ENCODE data around the gene VSIG10L2. TPM values are rescaled to one million over a fixed set of nuclear protein-coding genes. Genes with fewer than 3 reads are reported as not detected.
"Not testable (repeated sequence)": the region's sequence is repeated elsewhere in the genome, so short reads cannot be mapped to it uniquely, and the experiment has no call there.

The VSIG10L2 gene
- total RNA-seq, 1 donor from 2014 or later = not detected

DNA sequence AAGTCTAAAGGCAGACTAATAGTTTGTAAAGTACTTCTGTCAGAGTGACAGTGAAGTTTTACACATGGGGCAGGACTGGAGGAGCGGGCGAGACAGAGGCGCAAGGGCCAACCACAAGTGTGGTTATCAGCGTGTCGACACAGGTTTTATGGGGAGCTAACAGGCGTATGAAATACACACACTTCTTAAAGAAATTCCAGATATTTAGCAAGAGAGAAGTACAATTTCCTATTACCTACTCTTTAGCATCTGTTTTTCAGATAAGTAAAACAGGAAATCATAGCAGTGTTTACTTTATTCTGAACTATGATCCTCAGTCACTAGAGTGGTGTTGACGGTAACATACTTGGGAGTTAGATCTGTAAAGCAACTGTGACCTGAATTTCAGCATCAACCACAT lies 22.5 kb downstream of the VSIG10L2 start:
- no peak overlapping the region for H3K27ac Mint-ChIP-seq
- no peak overlapping the region for H3K4me3 Mint-ChIP-seq (ENCODE audit: low read depth)
- H3K9me3 Mint-ChIP-seq = no peaks in the 10 kb centered on the region
- H3K4me1 Mint-ChIP-seq (ENCODE audit: low read depth) = no peaks in the 10 kb centered on the region
- H3K27me3 Mint-ChIP-seq (ENCODE audit: low read depth) = no peaks in the 10 kb centered on the region
- no peaks in the 10 kb centered on the region for H3K36me3 Mint-ChIP-seq (ENCODE audit: low read depth)
- DNase-seq (ENCODE audit: low spot score) = no peak
- intact Hi-C loops (cut with micrococcal nuclease) = no loop called here

DNA sequence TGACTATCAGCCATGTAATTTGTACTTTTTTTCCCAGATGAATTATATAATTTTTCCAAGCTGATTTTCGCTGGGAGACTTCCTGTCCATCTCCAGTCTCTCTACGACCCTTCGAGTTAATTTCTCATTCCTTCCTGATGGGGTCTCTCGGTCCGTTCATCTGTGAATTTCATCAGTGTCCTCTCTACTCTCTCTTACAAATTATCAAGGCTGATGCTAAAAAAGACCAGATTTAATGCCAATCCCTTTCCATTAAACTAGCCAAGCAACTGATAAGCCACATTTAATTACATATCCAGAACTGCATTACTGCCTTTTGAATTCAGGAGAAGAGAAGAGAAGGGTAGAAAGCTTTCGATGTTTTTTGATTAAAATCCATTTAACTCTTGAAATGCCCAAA lies 25.8 kb downstream of the VSIG10L2 start:
- no peak overlapping the region for H3K4me3 Mint-ChIP-seq (ENCODE audit: low read depth)

DNA sequence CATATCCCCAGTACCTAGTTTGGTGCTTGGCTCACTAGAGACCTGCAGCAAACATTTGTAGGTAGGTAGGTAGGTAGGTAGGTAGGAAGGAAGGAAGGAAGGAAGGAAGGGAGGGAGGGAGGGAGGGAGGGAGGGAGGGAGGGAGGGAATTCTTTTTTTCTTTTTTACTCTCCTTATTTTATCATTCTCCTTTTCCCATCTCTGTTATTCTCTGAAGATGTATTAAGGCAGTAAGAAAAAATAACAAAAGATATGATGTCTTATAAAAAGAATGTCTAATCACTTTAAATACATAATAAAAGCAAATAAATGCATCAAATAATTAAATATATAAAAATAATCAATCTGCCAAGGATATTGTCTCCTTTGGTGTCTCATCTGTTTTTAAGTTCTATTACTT lies 28.4 kb downstream of the VSIG10L2 start:
- intact Hi-C loops (cut with micrococcal nuclease) = no loop called here
- no peak overlapping the region for H3K27ac Mint-ChIP-seq
- no peaks in the 10 kb centered on the region for H3K4me1 Mint-ChIP-seq (ENCODE audit: low read depth)
- H3K27me3 Mint-ChIP-seq (ENCODE audit: low read depth) = no peaks in the 10 kb centered on the region
- no peak overlapping the region for H3K4me3 Mint-ChIP-seq (ENCODE audit: low read depth)
- no peaks in the 10 kb centered on the region for H3K36me3 Mint-ChIP-seq (ENCODE audit: low read depth)
- no peak for DNase-seq (ENCODE audit: low spot score)
- no peaks in the 10 kb centered on the region for H3K9me3 Mint-ChIP-seq

More for the DNA sequence above, 25.8 kb downstream of the VSIG10L2 start:
- H3K36me3 Mint-ChIP-seq (ENCODE audit: low read depth) = no peaks in the 10 kb centered on the region
- no peaks in the 10 kb centered on the region for H3K4me1 Mint-ChIP-seq (ENCODE audit: low read depth)
- intact Hi-C loops (cut with micrococcal nuclease) = no loop called here
- DNase-seq (ENCODE audit: low spot score) = no peak
- H3K27me3 Mint-ChIP-seq (ENCODE audit: low read depth) = no peaks in the 10 kb centered on the region
- no peaks in the 10 kb centered on the region for H3K9me3 Mint-ChIP-seq
- no peak overlapping the region for H3K27ac Mint-ChIP-seq

DNA sequence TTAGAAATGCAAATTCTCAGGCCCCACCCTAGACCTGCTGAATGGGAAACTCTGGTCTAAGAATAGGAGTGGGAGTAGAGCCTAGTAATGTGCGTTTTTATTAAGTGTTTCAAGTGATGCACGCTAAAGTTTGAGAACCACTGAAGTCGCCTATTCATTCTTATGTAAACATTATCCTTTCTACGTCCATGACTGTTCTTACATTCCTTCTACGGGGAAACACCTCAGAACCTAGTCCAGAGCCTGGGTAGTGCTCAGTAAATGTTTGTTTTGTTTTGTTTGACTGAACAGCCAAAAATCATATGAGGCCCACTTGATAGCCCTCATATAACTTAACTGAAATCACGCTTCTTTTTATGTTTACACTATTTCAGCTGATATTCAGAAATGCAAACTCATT lies 29.8 kb downstream of the VSIG10L2 start:
- peaks cover 2% of the 10 kb centered on the region for H3K4me1 Mint-ChIP-seq (ENCODE audit: low read depth)
- no peaks in the 10 kb centered on the region for H3K9me3 Mint-ChIP-seq
- intact Hi-C loops (cut with micrococcal nuclease) = no loop called here
- no peaks in the 10 kb centered on the region for H3K36me3 Mint-ChIP-seq (ENCODE audit: low read depth)
- DNase-seq (ENCODE audit: low spot score) = no peak
- H3K27me3 Mint-ChIP-seq (ENCODE audit: low read depth) = no peaks in the 10 kb centered on the region
- no peak overlapping the region for H3K4me3 Mint-ChIP-seq (ENCODE audit: low read depth)
- no peak overlapping the region for H3K27ac Mint-ChIP-seq

DNA sequence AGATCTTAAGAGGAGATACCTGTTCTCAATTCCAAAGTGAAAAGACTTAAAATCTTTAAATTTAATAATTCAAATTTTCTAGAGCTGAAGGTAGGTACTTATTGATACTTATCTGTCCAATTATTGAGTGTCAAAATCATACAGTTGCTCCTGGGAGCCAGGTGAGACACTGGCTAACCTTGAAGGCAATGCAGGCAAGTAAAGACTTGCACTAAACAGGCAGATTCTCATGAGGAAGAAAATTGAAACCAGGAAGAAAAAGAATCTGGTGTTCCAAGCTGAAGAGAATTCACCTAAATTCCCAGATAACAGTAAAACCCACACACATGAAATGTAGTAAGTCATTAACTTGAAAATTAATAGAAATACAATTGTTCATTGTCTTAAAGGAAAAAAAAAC lies 30.3 kb downstream of the VSIG10L2 start:
- Mint-ChIP-seq H3K36me3 (ENCODE audit: low read depth) (no peaks in the 10 kb centered on the region), H3K27ac (no peak overlapping the region), H3K4me1 (ENCODE audit: low read depth) (peaks cover 2% of the 10 kb centered on the region), H3K27me3 (ENCODE audit: low read depth) (no peaks in the 10 kb centered on the region), H3K4me3 (ENCODE audit: low read depth) (no peak overlapping the region), H3K9me3 (no peaks in the 10 kb centered on the region)
- intact Hi-C loops (cut with micrococcal nuclease) = no loop called here
- DNase-seq (ENCODE audit: low spot score) = no peak

DNA sequence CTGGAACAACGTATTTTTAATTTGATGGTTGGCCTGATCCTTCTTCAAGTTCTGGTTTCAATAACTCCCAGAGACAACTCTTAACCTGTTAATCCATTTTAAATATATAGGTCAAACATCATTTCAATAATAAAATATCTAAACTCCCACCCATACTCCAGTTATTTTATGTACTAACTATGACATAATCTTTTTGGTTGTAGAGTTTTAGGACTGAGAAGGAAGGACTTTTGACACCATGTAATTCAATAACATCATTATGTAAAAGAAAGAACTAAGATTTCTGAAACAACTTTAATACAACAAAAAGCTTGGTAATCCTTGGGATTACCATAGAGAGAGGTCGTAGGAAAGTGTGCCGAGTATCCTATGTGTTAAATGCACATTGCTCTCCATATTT lies 31.5 kb downstream of the VSIG10L2 start:
- intact Hi-C loops (cut with micrococcal nuclease) = no loop called here
- Mint-ChIP-seq H3K27me3 (ENCODE audit: low read depth) (no peaks in the 10 kb centered on the region), H3K36me3 (ENCODE audit: low read depth) (no peaks in the 10 kb centered on the region), H3K4me1 (ENCODE audit: low read depth) (peaks cover 2% of the 10 kb centered on the region), H3K27ac (no peak overlapping the region), H3K9me3 (no peaks in the 10 kb centered on the region), H3K4me3 (ENCODE audit: low read depth) (no peak overlapping the region)
- no peak for DNase-seq (ENCODE audit: low spot score)

DNA sequence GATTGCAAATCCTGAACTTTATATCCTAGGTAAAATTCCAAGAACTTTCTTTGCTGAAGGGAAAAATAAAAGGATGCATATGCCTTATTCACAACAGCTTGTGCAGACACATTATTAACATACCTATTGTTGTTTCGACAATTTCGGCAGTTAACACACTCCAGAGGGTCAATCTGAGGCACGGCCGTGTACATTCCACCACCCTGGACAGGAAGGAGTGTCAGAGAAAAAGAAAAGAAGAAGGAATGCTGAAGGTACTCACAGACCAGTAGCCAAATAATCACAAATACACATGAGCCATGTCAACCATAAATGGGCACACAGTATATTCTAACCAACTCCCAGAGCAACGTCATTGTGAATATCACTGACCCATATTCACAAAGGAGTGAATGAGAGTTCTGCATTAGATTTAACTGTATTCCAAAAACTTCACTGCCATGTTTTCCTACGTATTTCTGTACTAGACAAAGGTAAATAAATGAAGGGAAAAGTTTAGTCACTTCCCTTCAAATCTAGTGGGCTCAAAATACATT lies 32.4 kb downstream of the VSIG10L2 start:
- Mint-ChIP-seq H3K4me3 (ENCODE audit: low read depth) (no peak overlapping the region), H3K9me3 (no peaks in the 10 kb centered on the region), H3K27me3 (ENCODE audit: low read depth) (no peaks in the 10 kb centered on the region), H3K4me1 (ENCODE audit: low read depth) (peaks cover 2% of the 10 kb centered on the region), H3K36me3 (ENCODE audit: low read depth) (no peaks in the 10 kb centered on the region), H3K27ac (no peak overlapping the region)
- intact Hi-C loops (cut with micrococcal nuclease) = no loop called here
- no peak for DNase-seq (ENCODE audit: low spot score)

DNA sequence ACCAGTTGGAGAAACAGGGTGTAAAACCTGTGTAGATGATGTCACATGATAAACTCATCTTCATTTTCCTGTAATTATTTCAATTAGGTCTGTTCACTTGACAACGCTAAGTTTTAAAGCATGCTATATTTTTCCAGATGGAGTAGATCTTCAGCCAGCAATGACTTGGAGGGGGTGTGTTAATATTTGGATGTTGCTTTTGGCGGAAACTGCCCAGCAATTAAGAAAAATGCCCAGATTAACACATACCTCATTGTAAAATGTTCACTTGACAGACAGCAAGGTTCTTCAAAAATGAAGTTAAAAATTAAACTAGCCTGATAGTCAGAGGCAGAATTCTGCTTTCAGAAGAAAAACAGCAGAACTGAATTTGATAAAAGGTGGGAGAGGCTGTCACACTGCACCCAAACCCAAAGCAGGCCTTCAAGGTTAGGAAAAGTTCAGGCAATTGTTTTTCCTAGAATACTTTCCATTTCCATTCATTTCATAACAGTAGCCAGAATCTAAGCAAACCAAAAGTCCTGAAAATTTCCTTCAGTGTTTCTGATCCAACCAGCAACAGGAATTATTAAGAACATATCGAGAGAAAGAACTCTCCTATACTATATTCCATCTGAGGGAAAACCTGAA lies 33.0 kb downstream of the VSIG10L2 start:
- intact Hi-C loops (cut with micrococcal nuclease) = no loop called here
- no peak for DNase-seq (ENCODE audit: low spot score)

DNA sequence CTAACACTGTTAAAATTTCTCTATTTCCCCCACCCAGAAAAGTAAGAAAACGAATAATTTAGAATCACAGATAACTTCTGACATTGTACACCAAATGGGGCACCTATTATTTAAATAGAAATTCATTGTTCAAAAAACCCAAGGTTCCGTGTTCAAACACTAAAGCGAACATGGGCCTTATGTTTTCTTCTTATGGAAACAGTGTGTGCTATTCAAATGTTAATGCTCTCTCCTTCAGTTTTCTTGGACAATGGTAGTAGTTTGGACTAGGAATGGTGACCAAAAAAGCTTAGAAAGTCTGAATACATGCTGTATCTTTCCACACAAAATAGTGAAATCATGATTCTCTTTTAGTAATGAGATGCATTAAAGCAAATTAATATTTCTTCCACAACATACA lies 33.7 kb downstream of the VSIG10L2 start:
- H3K36me3 Mint-ChIP-seq (ENCODE audit: low read depth) = no peaks in the 10 kb centered on the region
- H3K27ac Mint-ChIP-seq = no peak overlapping the region
- peaks cover 2% of the 10 kb centered on the region for H3K4me1 Mint-ChIP-seq (ENCODE audit: low read depth)
- no peaks in the 10 kb centered on the region for H3K9me3 Mint-ChIP-seq
- no peak for DNase-seq (ENCODE audit: low spot score)
- H3K27me3 Mint-ChIP-seq (ENCODE audit: low read depth) = no peaks in the 10 kb centered on the region
- intact Hi-C loops (cut with micrococcal nuclease) = no loop called here
- H3K4me3 Mint-ChIP-seq (ENCODE audit: low read depth) = no peak overlapping the region

More for the DNA sequence above, 33.0 kb downstream of the VSIG10L2 start:
- no peaks in the 10 kb centered on the region for H3K9me3 Mint-ChIP-seq
- peaks cover 2% of the 10 kb centered on the region for H3K4me1 Mint-ChIP-seq (ENCODE audit: low read depth)
- no peaks in the 10 kb centered on the region for H3K36me3 Mint-ChIP-seq (ENCODE audit: low read depth)
- no peak overlapping the region for H3K4me3 Mint-ChIP-seq (ENCODE audit: low read depth)
- H3K27me3 Mint-ChIP-seq (ENCODE audit: low read depth) = no peaks in the 10 kb centered on the region
- no peak overlapping the region for H3K27ac Mint-ChIP-seq

DNA sequence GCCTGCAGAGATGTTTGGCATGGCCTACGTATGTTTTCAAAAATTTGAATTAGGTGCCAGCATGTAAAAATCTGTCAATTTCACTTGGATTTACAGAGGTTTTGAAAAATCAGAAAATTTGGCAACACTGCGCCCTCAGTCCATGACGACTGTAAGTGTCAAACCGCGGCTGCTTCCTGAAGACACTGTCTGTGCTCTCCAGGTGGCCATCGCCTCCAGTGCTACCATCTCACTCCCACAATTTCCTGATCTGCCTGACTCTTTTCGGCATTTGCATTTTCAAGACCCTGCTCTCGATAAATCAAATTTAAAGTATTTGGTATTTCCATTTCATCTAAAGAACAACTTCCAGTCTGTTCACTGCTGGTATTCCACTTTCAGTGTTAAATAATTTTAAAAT lies 34.6 kb downstream of the VSIG10L2 start:
- Mint-ChIP-seq H3K27me3 (ENCODE audit: low read depth) (no peaks in the 10 kb centered on the region), H3K9me3 (no peaks in the 10 kb centered on the region), H3K4me3 (ENCODE audit: low read depth) (no peak overlapping the region), H3K27ac (no peak overlapping the region), H3K4me1 (ENCODE audit: low read depth) (peaks cover 2% of the 10 kb centered on the region), H3K36me3 (ENCODE audit: low read depth) (no peaks in the 10 kb centered on the region)
- intact Hi-C loops (cut with micrococcal nuclease) = no loop called here
- DNase-seq (ENCODE audit: low spot score) = no peak

DNA sequence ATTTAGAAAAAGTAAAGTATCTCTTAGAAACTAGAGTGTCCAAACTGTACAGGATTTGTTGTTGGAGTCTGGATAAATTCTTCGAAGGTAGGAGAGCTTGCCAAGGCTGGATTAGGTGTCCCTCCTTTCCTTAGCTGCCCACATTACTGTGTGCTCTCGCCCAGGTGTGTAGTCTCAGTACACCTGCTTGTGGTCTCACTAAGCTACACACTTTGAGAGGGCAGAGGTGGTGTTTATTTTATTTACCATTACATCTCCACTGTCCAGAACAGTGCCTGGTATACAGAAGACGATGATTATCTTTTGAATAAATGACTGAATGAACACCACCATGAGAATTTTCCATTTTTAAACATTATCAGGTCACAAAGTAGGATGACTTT lies 36.5 kb downstream of the VSIG10L2 start:
- Mint-ChIP-seq H3K36me3 (ENCODE audit: low read depth) (no peaks in the 10 kb centered on the region), H3K4me1 (ENCODE audit: low read depth) (peaks cover 2% of the 10 kb centered on the region), H3K4me3 (ENCODE audit: low read depth) (no peak overlapping the region), H3K27ac (no peak overlapping the region), H3K27me3 (ENCODE audit: low read depth) (no peaks in the 10 kb centered on the region), H3K9me3 (no peaks in the 10 kb centered on the region)
- DNase-seq (ENCODE audit: low spot score) = no peak
- intact Hi-C loops (cut with micrococcal nuclease) = no loop called here

DNA sequence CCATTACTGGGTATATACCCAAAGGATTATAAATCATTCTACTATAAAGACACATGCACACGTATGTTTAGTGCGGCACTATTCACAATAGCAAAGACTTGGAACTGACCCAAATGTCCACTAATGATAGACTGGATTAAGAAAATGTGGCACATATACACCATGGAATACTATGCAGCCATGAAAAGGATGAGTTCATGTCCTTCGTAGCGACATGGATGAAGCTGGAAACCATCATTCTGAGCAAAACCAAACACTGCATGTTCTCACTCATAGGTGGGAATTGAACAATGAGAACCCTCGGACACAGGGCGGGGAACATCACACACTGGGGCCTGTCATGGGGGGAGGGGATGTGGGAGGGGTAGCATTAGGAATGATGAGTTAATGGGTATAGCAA lies 40.1 kb downstream of the VSIG10L2 start:
- H3K36me3 Mint-ChIP-seq (ENCODE audit: low read depth); DNase-seq (ENCODE audit: low spot score); H3K4me3 Mint-ChIP-seq (ENCODE audit: low read depth); H3K27me3 Mint-ChIP-seq (ENCODE audit: low read depth); H3K27ac Mint-ChIP-seq; intact Hi-C loops (cut with micrococcal nuclease); H3K9me3 Mint-ChIP-seq: not testable (repeated sequence)
- peaks cover 10% of the 10 kb centered on the region for H3K4me1 Mint-ChIP-seq (ENCODE audit: low read depth)

DNA sequence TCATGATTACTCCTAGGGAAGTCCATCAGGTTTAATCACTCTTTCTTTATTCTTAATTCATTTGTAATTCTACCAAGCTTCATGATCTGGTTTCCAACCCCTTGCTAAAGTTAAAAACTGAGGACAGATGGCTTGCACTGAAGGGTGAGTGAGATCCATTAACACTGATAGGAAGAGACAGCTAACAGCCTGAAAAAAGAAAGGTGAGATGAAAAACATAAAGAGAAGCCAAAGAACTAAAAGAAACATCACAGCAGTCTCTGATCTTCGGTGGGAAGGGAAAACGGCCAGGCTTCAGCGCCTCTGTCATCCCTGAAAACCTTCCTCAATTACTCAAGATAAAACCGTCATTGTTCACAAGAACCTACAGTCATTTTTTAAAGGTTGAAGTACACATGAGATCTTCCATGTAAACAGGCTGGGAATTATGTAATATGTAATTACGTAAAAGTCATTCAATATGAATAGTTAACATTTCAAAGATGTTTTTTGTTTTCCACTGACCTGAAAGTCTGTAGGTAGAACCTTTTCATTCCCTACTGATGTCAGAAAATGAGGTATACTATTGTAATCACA lies 41.3 kb downstream of the VSIG10L2 start:
- no peaks in the 10 kb centered on the region for H3K36me3 Mint-ChIP-seq (ENCODE audit: low read depth)
- intact Hi-C loops (cut with micrococcal nuclease) = no loop called here

More for the DNA sequence above, 41.3 kb downstream of the VSIG10L2 start:
- Mint-ChIP-seq H3K27me3 (ENCODE audit: low read depth) (no peaks in the 10 kb centered on the region), H3K4me3 (ENCODE audit: low read depth) (no peak overlapping the region), H3K9me3 (no peaks in the 10 kb centered on the region), H3K4me1 (ENCODE audit: low read depth) (peaks cover 10% of the 10 kb centered on the region), H3K27ac (no peak overlapping the region)
- DNase-seq (ENCODE audit: low spot score) = no peak

All from activated T-helper 2 cell treated with anti-CD3 and anti-CD28 coated beads, Interferon-gamma antibody, Interleukin-2, Interleukin-4, amounts not matched to agents 10 μg/mL and 5 μg/mL and 100 μg/mL, durations not matched to agents 14 hours and 24 hours and 36 hours (primary cell).